VCaP (cell line): Measurements from ENCODE around the gene IL33.

ENCODE experiments used
- H3K27ac ChIP-seq: fragments of 450-650 bp; 2 replicates; pipeline ENCODE4 v1.5.1; 2017
- CTCF ChIP-seq: fragments of 450-650 bp; conservative IDR thresholded peaks from 2 replicates; pipeline ENCODE4 v1.5.1; 2017; ENCODE audit warnings: mild to moderate bottlenecking, moderate library complexity

IL33 gene

GRCh38 chr9:6229186-6229585, 13.6 kb downstream of the IL33 start:
- peak overlapping the region; percentile 75 for H3K27ac ChIP-seq
- no peak for TF ChIP-seq CTCF

- no peak for TF ChIP-seq CTCF
- peak overlapping the region; percentile 75 for H3K27ac ChIP-seq
Observed at GRCh38 chr9:6229619-6230018, 14.0 kb downstream of the IL33 start.

- H3K27ac ChIP-seq, result peak overlapping the region; percentile 75
- TF ChIP-seq CTCF, result no peak
Observed at GRCh38 chr9:6230037-6230780, 14.6 kb downstream of the IL33 start.

GRCh38 chr9:6232336-6232945, 16.8 kb downstream of the IL33 start:
- H3K27ac ChIP-seq, result no peak overlapping the region
- TF ChIP-seq CTCF, result no peak

GRCh38 chr9:6234014-6234413, 18.4 kb downstream of the IL33 start:
- no peak overlapping the region for H3K27ac ChIP-seq
- TF ChIP-seq CTCF, result no peak

GRCh38 chr9:6237267-6237666, 21.7 kb downstream of the IL33 start:
- TF ChIP-seq CTCF, result no peak

GRCh38 chr9:6239048-6239461, 23.4 kb downstream of the IL33 start:
- H3K27ac ChIP-seq, result no peak overlapping the region
- TF ChIP-seq CTCF, result no peak

More at GRCh38 chr9:6237267-6237666, 21.7 kb downstream of the IL33 start:
- H3K27ac ChIP-seq, result no peak overlapping the region
